GM18519 (cell line): ENCODE results near the gene DPEP1.
"Not testable (repeated sequence)": the region's sequence is repeated elsewhere in the genome, so short reads cannot be mapped to it uniquely, and the experiment has no call there.

ENCODE experiments used
- ATAC-seq: cut with Tn5 transposase; IDR thresholded peaks from one replicate; pipeline ENCODE4 v1.9.1; 2021; ENCODE audit warnings: mild to moderate bottlenecking, moderate library complexity; ENCODE audit not compliant: unreplicated experiment, low FRiP score

DPEP1 gene

DNA sequence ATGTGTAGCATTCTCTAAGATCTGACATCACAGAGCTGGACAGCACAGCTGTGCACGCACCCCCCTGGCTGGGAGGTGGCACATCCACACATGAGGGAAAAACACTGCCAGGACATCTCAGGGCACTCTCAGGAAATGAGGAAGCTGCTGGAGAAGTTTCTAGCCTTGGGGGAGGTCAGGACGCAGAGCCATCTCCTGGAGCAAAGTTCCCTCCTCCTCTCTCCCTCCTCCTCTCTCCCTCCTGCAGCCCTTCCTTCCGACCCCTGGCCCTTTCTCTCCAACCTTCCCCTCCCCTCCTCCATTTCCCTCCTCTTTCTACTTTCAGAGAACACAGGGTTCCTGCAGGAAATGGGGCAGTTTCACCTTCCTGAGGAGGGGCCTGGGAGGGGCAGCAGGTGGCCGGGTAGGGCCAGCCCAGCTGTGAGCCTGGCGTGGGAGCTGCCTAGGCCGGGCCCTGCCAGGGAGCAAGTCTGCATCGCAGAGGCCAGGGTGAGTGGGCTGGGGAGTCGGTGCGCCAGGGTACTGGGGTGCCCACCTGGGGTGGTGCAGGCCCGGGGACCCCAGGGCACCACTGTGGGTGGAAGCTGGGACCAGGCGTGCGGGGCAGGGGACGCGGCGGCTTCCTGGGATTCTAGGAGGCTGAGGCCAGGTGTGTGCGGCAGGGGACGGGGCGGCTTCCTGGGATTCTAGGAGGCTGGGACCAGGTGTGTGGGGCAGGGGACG, at the start of gene DPEP1:
Gene DPEP1, plus strand, starts transcription at position 412 of the 723 bp plus-strand sequence. CDS start 16,769 bp downstream, outside the sequence.
- no peak for ATAC-seq

DNA sequence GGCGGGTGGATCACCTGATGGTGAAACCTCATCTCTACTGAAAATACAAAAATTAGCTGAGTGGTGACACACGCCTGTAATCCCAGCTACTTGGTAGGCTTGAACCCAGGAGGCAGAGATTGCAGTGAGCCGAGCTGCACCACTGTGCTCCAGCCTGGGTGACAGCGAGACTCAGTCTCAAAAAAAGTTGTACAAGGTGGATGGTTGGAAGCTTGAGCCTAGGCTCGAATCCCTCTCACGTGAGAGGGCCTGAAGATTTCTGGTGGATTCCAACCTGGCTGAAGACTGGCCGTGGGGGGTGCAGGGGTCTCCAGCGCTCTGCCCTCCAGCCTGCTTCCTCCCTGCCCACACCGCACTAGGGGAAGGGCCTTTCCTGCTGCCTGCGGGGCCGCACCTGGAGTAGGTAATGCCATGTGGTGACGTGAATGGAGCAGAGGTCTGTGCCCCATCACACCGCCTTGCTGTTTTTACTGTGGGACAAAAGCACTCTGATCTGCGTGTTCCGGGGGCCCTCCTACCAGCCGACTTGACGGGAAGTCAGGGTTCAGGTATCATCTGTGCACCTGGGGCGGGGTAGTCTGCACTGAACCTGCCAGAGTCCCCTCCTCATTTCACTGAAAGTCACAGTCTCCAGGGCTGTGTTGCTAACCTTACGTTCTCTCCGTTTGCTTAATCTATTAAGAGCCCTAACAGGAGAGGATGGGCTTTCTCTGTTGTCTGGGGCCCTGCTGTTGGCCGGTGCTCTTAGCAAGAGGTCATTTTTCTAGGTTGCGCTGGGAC, 48.8 kb upstream of the DPEP1 start:
- ATAC-seq: no peak

DNA sequence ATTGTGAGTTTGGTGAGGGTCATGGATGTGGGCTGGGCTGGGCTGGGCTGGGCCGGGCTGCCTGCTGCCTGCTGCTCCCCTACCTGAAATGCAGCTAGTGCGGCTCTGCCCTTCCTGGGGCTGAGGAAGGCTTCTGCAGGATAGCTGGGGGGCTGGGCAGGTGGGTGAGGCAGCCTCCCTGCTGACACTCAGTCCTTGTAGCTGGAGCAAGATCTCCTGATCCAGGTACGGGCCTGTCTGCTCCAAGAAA, 48.3 kb upstream of the DPEP1 start:
- ATAC-seq: no peak

DNA sequence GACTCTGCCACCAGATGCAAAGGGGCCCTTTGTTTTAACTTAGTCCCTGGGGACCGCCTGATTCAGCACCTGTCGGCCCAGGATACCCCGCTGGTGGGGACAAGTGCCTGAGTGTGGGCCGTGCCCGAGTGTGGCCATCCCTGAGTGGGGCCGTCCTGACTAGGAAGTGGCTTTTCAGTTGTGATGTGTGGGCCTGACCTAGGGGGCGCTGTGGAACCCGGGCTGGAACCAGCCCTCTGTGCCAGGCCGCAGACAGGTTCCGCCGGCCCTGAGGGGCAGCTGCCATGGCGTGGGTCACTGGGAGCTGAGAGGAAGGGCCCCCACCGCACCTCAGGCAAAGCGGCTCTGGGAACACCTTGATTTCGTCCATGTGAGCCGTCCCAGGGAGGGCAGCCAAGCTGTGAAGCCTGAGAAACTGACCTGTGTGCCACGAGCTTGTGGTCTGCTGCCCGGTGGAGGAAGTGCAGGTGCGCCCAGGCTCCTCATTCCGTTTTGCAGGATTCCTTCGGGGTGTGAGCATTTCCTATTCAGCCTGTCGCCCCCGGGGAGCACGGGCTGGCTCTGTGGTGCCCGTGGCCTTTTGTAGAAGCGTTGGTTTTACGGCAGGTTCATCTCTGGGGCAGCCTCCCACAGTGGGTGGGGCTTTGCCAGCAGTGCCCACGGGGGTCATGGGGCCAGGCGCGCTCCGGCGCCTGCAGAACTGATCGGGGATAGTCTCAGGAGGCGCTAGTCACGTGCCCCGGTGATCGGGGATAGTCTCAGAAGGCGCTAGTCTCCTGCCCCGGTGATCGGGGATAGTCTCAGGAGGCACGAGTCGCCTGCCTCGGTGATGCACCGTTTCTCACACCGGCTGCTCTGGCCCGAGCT, 47.7 kb upstream of the DPEP1 start:
- ATAC-seq: no peak

DNA sequence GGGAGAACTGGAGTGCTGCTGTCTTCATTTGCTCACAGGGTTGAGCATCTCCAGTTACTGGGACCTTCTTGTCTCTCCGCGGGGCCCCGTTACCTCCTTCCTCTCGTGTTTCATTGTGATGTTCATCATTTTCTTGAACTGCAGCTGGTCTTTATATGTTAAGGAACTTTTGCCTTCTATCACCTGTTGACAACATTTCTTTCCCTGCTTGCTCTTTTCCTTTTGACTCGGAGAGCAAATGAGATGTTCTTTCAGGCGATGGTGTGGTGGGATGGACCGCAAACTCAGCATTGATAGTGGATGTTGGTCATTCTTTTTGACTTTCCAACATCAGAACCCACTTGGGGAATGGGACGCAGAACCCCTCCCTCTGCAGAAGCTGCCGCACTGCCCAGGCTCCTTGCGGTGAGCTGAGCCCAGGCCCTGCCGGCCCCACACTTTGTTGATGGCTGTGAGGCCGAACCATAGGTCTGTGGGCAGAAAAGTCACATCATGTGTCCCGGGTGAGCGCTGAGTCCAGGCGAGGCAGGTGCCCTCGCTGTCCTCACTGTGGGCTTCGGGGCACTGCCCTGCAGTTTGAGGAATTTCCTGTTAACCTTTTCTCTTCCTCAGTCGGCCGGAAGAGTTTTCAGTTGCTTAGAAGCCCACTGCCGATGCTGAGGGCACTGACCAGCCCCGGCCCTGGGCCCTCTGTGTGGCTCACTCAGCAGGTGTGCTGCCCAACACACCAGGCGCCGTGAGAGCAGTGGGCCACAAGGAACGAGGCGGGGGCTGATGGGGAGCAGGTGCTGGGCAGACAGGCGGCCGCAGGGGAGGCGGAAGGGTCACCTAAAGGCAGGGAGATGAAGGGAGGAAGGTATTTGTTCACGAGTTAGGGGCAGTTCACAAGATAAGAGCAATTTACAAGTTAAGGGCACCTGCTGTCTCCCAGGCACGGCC, 45.5 kb upstream of the DPEP1 start:
- ATAC-seq: no peak

DNA sequence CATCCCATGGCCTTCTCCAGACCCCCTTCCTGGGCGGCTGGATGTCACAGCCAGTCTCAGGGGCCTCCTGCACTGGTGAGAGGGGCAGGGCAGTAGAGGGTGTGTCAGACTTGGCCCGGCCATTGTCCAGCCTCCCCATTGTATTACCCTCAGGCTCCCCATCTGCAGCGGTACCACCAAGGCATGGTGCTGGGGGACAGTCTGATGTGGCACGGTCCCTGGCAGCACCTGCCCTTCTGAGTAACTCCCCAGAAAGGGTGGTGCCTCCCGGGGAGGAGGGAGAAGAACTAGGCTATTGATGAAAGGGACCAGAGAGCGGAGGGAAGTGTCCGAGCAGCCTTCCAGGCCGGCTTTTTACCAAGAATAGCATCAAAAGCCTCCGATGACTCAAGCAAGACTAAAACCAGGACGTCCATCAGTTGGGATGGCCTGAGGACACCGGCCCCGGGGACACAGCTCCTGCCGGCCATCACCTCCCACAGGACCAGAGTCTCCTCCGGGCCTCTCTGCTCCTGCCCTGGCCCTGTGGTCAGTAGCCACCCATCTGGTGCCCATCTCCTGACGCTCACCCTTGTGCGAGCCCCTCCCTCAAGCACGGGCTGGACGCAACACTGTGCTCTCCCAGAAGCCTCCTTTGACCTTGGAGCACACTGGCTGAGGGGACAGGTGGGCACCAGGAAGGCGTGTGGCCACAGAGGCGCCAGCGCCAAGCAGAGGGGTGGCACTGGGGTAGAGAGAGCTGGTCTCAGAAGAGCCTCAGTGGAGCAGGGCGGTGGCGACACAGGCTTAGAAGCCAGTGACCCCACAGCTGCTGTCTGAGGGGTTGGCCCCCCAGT, 43.7 kb upstream of the DPEP1 start:
- ATAC-seq: no peak

DNA sequence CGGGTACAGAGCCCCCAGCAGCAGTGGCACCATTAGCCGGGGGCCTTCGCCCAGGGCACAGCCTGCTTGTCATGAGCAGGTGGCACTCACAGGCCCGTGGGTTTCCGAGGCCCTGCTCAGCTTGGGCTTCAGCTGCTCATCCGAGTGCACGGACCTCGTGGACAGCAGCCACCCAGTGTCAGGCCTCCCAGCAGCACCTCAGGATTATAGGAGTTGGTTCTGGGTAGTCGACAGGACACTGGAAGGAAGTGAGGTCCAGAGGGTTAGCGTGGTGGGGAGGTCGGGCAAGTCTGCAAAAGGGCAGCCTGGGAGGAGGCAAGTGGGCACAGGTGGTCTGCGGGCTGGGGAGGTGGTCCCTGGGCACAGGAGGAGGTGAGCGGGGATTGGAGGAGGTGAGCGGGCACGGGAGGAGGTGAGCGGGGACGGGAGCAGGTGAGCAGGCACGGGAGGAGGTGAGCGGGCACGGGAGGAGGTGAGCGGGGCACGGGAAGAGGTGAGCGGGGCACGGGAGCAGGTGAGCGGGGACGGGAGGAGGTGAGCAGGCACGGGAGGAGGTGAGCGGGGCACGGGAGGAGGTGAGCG, 43.0 kb upstream of the DPEP1 start:
- no peak for ATAC-seq

DNA sequence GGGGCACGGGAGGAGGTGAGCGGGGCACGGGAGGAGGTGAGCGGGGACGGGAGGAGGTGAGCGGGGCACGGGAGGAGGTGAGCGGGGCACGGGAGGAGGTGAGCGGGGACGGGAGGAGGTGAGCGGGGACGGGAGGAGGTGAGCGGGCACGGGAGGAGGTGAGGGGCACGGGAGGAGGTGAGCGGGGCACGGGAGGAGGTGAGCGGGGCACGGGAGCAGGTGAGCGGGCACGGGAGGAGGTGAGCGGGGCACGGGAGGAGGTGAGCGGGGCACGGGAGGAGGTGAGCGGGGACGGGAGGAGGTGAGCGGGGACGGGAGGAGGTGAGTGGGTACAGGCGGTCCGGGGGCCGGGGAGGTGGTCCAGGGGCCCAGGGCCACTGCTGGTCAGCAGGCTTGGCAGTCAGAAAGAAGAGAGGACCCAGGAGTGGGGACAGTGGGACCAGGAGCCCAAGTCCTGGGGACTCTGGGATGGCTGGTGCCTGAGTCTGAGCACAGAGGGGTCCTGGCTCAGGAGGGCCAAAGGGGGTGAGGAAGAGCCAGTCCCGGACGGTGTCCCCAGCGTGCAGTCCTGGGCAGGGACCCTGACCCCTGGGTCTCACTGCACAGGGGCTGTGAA, 42.4 kb upstream of the DPEP1 start:
- ATAC-seq: not testable (repeated sequence)

DNA sequence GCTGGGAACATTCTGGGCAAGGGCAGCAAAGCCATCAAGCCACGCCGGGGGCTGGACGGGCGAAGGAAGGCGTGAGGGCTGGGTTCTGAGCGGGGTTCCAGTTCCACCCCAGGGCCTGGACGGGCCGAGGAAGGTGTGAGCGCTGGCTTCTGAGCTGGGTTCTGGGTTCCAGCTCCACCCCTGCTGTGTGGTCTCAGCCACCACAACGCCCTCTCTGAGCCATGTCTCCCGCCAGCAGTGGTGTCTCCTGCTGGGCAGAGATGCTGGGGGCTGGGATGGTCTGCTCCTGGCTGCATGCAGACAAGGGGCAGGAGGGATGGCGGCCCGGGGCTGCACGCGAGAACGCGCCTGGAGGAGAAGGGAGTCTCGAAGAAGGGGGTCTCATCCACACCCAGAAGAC, 41.8 kb upstream of the DPEP1 start:
- no peak for ATAC-seq

DNA sequence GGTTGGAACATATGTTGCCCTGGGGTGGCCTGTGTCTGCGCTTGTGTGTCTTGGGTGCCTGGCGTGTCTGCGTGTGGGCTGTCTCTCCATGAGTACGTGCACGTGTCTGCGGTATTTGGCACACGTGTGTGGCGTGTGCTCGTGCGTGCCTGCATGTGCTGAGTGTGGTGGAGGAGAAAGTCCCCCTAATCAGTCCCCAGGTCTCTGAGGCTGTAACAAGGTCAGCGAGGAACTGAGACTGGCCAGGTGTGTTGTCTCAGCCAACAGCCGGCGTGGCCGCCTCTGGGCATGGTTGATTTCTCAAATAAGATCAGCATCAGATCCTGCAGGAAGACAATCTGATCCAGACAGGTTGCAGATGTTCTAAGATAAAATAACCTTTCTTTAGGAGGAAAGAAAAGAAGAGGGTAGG, 41.4 kb upstream of the DPEP1 start:
- ATAC-seq: no peak

DNA sequence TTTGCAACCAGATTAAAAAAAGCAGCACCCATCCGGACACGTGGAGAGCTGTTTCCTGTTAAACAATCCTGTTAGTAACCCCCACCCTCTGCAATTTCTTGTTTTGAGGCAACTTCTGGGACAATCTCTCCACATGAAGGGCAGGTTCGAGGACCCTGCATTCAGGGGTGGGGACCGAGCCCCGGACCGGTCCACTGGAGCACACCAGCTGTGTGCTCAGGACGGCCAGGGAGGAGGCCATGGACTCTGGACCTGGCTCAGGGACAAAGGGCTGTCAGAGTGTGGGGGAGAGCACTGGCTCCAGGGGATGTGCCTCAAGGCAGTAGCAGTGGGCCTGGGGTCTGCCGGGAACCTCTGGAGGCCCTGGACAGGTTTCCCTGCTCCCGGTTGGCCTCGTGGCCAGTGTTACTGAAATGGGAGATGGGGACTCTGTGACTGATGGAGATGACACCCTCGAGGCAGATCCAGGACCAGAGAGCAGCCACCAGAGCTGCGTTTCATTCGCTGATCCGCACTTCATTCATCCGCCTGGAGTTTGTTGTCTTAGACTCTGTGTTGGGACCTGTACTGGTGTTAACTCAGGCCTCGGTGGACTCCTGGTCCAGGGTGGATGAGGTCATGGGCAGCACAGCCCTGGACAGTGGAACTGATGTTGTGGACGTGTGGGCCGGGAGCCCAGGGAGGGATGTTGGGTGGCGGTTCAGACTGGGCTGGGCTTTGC, 40.8 kb upstream of the DPEP1 start:
- ATAC-seq: no peak

DNA sequence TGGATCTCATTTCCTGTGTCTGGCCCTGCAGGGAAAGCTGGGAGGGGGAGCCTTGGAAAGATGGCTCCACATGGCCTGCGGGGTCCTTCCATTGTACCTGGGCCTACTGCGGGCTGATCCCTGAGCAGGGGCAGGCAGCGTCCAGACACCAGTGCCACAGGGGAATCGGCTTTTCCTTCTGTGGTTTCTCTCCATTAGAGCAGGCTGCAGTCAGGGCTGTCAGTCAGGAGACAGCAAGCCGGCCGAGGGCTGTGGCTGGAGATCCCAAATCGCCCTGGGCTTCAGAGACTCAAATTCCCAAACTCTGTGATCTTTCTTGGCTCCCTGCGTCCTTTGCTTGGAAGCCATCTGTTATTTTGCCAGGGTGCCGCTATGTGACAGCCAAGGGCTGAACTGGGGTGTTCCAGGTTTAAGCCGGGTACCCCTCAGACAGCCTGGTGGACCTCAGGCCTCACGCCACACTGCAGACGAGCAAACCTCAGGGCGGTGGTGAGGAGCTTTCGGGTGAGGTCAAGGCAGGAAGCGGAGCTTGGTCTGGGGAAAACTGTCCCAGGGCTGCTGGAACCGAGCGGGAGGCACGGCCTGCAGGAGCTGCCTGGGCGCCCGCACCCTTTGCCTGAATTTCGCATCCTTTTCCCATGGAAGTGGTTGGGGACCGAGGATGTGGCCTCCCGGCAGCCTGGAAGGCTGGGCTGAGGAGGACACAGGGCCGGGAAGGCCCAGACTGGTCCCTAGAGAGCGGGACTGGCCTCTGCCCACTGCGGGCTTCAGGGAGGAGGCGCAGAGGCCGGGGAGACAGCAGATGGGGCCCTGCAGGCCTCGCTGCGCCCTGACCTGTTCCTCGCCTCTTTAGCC, 39.4 kb upstream of the DPEP1 start:
- no peak for ATAC-seq

DNA sequence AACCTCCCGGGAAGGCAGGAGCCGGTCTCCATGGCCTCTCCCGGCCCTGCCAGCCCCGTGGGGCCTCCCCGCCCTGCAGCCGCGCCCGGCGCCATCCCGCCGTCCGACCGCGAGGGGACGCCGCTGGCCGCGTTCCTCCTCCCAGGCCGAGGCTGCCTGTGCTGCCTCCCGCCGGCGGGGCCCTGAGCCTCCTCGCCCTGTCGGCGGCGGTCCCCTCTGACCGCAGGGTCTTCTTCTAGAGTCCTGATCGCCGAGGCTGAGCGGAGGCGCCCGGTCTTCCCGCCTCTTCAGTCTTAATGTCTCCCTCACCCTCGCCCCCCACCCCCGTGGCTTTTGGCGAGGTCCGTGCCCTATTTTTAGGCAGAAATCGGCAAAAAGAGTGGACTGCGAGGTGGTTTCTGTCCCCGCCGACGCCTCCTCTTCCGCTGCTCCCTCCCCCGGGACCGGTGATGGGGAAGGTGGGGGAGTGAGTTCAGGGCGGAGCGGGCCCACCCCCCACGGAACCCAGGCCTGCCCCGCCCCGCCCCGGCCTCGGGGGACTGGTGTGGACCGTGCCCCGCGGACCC, 38.7 kb upstream of the DPEP1 start:
- ATAC-seq: no peak

DNA sequence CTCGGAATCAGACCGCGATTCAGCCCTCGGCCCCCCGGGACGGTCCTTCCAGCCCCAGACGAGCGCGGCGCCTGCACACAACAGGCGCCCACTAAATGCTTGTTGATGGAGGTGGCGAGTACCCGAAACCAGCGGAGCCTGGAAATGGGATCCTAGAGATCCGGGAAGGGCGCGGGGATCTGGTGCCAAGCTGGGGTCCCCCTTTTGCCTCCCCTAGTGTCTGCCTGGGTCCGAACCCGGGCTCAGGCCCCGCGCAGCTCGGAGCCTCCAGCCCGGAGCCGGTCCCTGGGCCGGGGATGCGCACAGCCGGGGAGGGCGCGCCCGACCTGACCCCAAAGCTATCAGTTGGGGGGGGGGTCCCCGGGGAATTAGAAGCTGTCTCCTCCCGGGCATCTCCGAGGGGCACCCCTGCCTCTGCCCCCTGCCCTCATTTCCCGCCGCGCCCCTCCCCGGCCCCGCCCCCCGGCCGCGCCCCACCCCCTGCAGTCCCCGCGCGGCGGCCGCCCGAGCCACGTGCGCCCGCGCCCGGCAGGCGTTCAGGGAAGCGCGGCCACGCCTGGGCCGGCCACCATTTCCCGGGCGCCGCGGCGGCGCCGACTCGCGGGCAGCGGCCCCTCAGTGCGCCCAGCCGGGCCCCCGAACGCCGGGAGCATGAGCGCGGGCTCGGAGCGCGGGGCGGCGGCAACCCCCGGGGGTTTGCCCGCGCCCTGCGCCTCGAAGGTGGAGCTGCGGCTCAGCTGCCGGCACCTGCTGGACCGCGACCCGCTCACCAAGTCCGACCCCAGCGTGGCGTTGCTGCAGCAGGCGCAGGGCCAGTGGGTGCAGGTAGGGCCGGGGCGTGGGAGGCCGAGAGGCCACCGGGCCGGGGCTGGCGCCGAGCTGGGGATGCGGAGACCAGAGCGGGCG, 37.9 kb upstream of the DPEP1 start, which contains the start of gene CPNE7:
Gene CPNE7, plus strand, starts transcription at position 512 of the 906 bp plus-strand sequence. Its CDS starts 140 bp downstream, at position 652.
- no peak for ATAC-seq
